ENCODE results near the gene EIF2B2. TPM values are rescaled to one million over a fixed set of nuclear protein-coding genes. Genes with fewer than 3 reads are reported as not detected.
A peak's percentile ranks its signal among the peaks of the same experiment; 100 is the strongest.
"Not testable (repeated sequence)": the region's sequence is repeated elsewhere in the genome, so short reads cannot be mapped to it uniquely, and the experiment has no call there.

Gene EIF2B2
- total RNA-seq, 4 donors from 2014 or later, result 37.0 to 45.6 (median 37.9) TPM

GRCh38 chr14:74988993-74989392 lies 13.7 kb upstream of the EIF2B2 start:
- intact Hi-C loops (cut with DNase I; ENCODE audit: low total_unique reads), result no loop called here
- H3K4me3 ChIP-seq (ENCODE audit: low read depth, poor library complexity, severe bottlenecking), result no peak overlapping the region
- peak in 1 of 2 donors; percentile 37 for DNase-seq (ENCODE audit: low spot score in 2 of 2)
- 93 to 100% methylated on average over 1 of the region's 1 CpG for WGBS, 2 donors
- TF ChIP-seq CTCF (IDR thresholded peaks at IDR 0.05), result no peak
- TF ChIP-seq POLR2A (IDR thresholded peaks at IDR 0.05), result no peak

GRCh38 chr14:74994182-74994581 lies 8.5 kb upstream of the EIF2B2 start:
- H3K4me3 ChIP-seq (ENCODE audit: low read depth, poor library complexity, severe bottlenecking); DNase-seq (ENCODE audit: low spot score in 2 of 2); intact Hi-C loops (cut with DNase I; ENCODE audit: low total_unique reads): not testable (repeated sequence)
- WGBS, 2 donors, result 94 to 97% methylated on average over 7 to 12 of the region's 28 CpGs

- WGBS, 2 donors, result 85 to 96% methylated on average over 4 to 6 of the region's 7 CpGs
- peak in 1 of 2 donors; percentile 28 for DNase-seq (ENCODE audit: low spot score in 2 of 2)
- intact Hi-C loops (cut with DNase I; ENCODE audit: low total_unique reads); H3K4me3 ChIP-seq (ENCODE audit: low read depth, poor library complexity, severe bottlenecking): not testable (repeated sequence)
These were observed 6.9 kb upstream of the EIF2B2 start for GRCh38 chr14:74995781-74996180.

GRCh38 chr14:75001261-75001660 lies 1.5 kb upstream of the EIF2B2 start:
- intact Hi-C loops (cut with DNase I; ENCODE audit: low total_unique reads), result no loop called here
- WGBS, 2 donors, result 92 to 93% methylated on average over 2 of the region's 2 CpGs
- DNase-seq (ENCODE audit: low spot score in 2 of 2), result no peak
- no peak for TF ChIP-seq CTCF (IDR thresholded peaks at IDR 0.05)
- TF ChIP-seq POLR2A (IDR thresholded peaks at IDR 0.05), result no peak
- no peak overlapping the region for H3K4me3 ChIP-seq (ENCODE audit: low read depth, poor library complexity, severe bottlenecking)

- no peak for DNase-seq (ENCODE audit: low spot score in 2 of 2)
- 91 to 96% methylated on average over 1 of the region's 1 CpG for WGBS, 2 donors
- TF ChIP-seq CTCF (IDR thresholded peaks at IDR 0.05) (no peak), POLR2A (IDR thresholded peaks at IDR 0.05) (no peak)
- H3K4me3 ChIP-seq (ENCODE audit: low read depth, poor library complexity, severe bottlenecking), result no peak overlapping the region
- intact Hi-C loops (cut with DNase I; ENCODE audit: low total_unique reads), result no loop called here
These were observed 822 bp upstream of the EIF2B2 start for GRCh38 chr14:75001899-75002298.

GRCh38 chr14:75003250-75004027 lies 718 bp downstream of the EIF2B2 start:
- intact Hi-C loops (cut with DNase I; ENCODE audit: low total_unique reads), result no loop called here
- TF ChIP-seq POLR2A (IDR thresholded peaks at IDR 0.05), result no peak
- TF ChIP-seq CTCF (IDR thresholded peaks at IDR 0.05), result no peak
- WGBS, 2 donors, result 10 to 12% methylated on average over 18 of the region's 18 CpGs
- DNase-seq (ENCODE audit: low spot score in 2 of 2), result no peak
- peak overlapping the region; percentile 81 for H3K4me3 ChIP-seq (ENCODE audit: low read depth, poor library complexity, severe bottlenecking)

- DNase-seq (ENCODE audit: low spot score in 2 of 2), result no peak
- intact Hi-C loops (cut with DNase I; ENCODE audit: low total_unique reads), result no loop called here
- 70 to 79% methylated on average over 3 of the region's 3 CpGs for whole genome bisulfite sequencing, 2 donors
- TF ChIP-seq CTCF (IDR thresholded peaks at IDR 0.05), result no peak
- TF ChIP-seq POLR2A (IDR thresholded peaks at IDR 0.05), result no peak
- no peak overlapping the region for H3K4me3 ChIP-seq (ENCODE audit: low read depth, poor library complexity, severe bottlenecking)
These were observed 2.6 kb downstream of the EIF2B2 start for GRCh38 chr14:75005357-75005756.

Measured in lower leg skin (tissue), 4 donors.